OCI-M2 (cell line): ENCODE data around the gene KIRREL1.

Experiments
- DNase-seq: peaks from one replicate; lab custom pipeline; 2025; ENCODE audit not compliant: unreplicated experiment; lab: John Stamatoyannopoulos, UW

Gene KIRREL1

DNA sequence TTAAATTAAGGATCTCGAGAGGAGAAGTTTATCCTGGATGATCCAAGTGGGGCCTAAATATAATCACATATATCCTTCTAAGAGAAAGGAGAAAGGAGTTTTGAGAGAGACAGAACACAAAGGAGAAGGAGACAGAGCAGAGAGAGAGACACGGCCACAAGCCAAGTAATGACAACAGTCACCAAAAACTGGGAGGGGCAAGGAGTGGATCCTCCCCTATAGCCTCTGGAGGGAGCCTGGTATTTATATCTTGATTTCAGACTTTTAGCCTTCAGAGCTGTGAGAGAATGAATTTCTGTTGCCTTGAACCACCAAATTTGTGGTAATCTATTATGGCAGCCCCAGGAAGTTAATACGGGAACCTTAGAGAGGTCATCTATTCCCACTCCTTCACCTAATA is 137.8 kb downstream of the KIRREL1 start:
- no peak for DNase-seq

DNA sequence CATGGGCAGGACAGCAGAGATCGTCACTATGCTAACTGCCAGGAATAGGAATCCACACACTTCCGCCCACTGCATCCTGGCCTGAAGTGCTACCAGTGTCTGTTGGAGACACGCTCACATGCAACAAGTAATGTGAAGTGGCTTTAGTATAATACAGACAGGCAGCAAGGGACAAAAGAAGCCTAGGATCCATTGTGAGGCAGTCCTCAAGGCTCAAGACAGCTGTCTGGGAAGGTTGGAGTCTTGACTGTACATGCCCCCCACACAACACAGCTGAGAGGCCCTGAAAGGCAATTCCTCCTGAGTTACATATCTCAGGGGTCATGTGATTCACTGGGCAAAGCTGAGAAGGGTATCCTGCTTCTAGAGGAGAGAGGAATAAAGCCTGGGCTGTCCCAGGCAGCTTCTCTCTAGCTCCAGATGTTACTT is 147.3 kb downstream of the KIRREL1 start:
- no peak for DNase-seq

DNA sequence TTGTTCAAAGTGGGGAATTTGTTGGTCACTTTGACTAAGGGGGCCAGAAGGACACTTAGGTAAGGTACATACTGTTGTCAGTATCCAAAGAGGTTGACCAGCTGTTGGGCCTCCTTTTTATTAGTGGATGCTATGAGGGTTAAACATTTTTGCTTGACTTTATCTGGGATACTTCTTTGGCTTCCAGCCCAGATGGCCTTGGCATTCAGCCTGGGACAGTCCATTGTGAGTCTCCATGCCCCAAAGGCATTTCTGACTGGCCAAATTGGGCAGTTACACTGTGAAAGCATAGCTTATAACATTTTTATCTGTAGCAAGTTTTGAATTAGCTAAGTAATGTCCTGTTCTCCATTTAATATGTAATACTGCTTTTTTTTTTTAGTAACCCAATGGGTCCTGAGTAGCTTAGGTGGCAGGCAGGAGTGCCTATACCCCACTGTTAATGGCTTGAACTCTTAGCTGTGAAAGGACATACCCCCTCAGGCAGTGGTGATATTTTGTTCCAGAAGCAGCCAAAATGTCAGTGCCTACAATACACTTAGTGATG is 151.8 kb downstream of the KIRREL1 start:
- DNase-seq, result no peak

- DNase-seq, result no peak
Measured at GRCh38 chr1:158146165-158146564, 152.7 kb downstream of the KIRREL1 start.

GRCh38 chr1:158146739-158147138 is 153.3 kb downstream of the KIRREL1 start:
- no peak for DNase-seq

GRCh38 chr1:158147401-158147800 is 154.0 kb downstream of the KIRREL1 start:
- DNase-seq, result no peak

- no peak for DNase-seq
Measured at GRCh38 chr1:158147869-158148268, 154.4 kb downstream of the KIRREL1 start.

DNA sequence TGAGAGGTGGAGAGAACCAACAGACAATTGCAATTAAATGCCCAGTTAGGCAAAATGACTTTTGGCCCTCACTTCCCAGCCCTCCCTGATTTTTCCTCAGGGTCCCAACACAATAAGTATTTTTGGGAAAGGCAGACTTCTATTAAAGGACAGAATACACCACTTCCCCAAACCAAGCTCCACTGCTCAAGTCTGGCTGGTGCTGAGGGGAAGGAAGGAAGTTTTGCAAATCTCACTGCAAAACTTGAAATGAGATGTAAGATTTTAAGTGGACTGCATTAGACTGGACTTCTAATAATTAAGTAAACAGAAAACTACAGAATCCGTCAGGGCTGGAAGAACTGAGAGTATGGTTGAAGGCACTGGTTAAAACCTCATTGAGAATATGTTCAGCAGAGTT is 155.0 kb downstream of the KIRREL1 start:
- DNase-seq, result no peak

- no peak for DNase-seq
Measured at GRCh38 chr1:158149175-158149574, 155.7 kb downstream of the KIRREL1 start.
